Endothelial cell of umbilical vein (primary cell): ENCODE results near the gene SNN. TPM values are rescaled to one million over a fixed set of nuclear protein-coding genes. Genes with fewer than 3 reads are reported as not detected.

Source experiments
- BruUV-seq: library from RNA; stranded (reverse); fragments of 400-500 nt; replicated peaks from 2 replicates; lab custom pipeline; 2021; lab: Mats Ljungman, UMichigan
- CTCF ChIA-PET: fragments of 300-600, 350-600 bp; sonication (Branson Sonifier 250); formaldehyde crosslinking; loops from one replicate; lab custom pipeline; 2021; ENCODE audit warnings: antibody characterized with exemption, inconsistent platforms; lab: Charles Lee
- POLR2A ChIA-PET: fragments of 300-600, 350-600 bp; sonication (Branson Sonifier 250); formaldehyde crosslinking; loops from one replicate; lab custom pipeline; 2021; ENCODE audit warnings: antibody characterized with exemption, inconsistent platforms; lab: Charles Lee
- DNase-seq: peaks from one replicate; pipeline ENCODE4 v3.0.0-alpha.2; 2011; ENCODE audit warnings: low read depth, low spot score
- FAIRE-seq: peaks from 2 replicates; lab custom pipeline; 2011; peaks lifted over from hg19 to GRCh38; lab: Jason Lieb, UNC
- H2AFZ ChIP-seq: 2 replicates; pipeline ENCODE4 v1.6.0; 2012; ENCODE audit warnings: low read depth, low read length, control low read depth, inconsistent platforms
- H3K27ac ChIP-seq: 2 replicates; pipeline ENCODE4 v1.5.1; 2011; ENCODE audit warnings: low read depth, mild to moderate bottlenecking, control low read depth, low read length, moderate library complexity; ENCODE audit not compliant: insufficient read depth
- H3K27me3 ChIP-seq, 2 experiments: 2 replicates each; pipeline versions ENCODE4 v1.6.0 to v1.6.1; 2011; ENCODE audit warnings: low read length in 2 of 2, mixed read lengths in 1 of 2; ENCODE audit not compliant: control insufficient read depth in 2 of 2, insufficient read depth in 2 of 2
- H3K36me3 ChIP-seq, 2 experiments: 2 replicates in 1 of 2; 3 replicates in 1 of 2; pipeline ENCODE4 v1.5.1; 2011; ENCODE audit warnings: low read length in 2 of 2, mild to moderate bottlenecking in 1 of 2, moderate library complexity in 1 of 2; ENCODE audit not compliant: control insufficient read depth in 2 of 2, insufficient read depth in 2 of 2; ENCODE audit errors: extremely low read depth in 1 of 2
- H3K4me1 ChIP-seq: 3 replicates; pipeline ENCODE4 v1.5.1; 2011; ENCODE audit warnings: mild to moderate bottlenecking, low read length; ENCODE audit not compliant: control insufficient read depth, insufficient read depth; ENCODE audit errors: extremely low read depth
- H3K4me2 ChIP-seq: 2 replicates; pipeline ENCODE4 v1.6.1; 2011; ENCODE audit warnings: low read length, control low read depth, mixed read lengths; ENCODE audit not compliant: insufficient read depth
- H3K4me3 ChIP-seq, 3 experiments: fragments of 200-600 bp in 1 of 3; sonication (generic), shearing (Covaris generic) in 1 of 3; replicated peaks in 1 of 3; 2 replicates each; pipeline ENCODE4 v1.5.1; 2011 to 2016; ENCODE audit warnings: control low read depth in 3 of 3, low read length in 3 of 3, mild to moderate bottlenecking in 2 of 3, inconsistent platforms in 1 of 3, low read depth in 1 of 3, moderate library complexity in 1 of 3; ENCODE audit not compliant: insufficient read depth in 1 of 3
- H3K79me2 ChIP-seq: 2 replicates; pipeline ENCODE4 v1.6.0; 2012; ENCODE audit warnings: low read length, inconsistent platforms; ENCODE audit not compliant: control insufficient read depth, insufficient read depth
- H3K9ac ChIP-seq: replicated peaks from 2 replicates; pipeline ENCODE3; 2011; ENCODE audit warnings: low read length, control low read depth; ENCODE audit not compliant: insufficient read depth; ENCODE audit errors: extremely low read depth
- H3K9me1 ChIP-seq: replicated peaks from 3 replicates; pipeline ENCODE4 v1.6.0; 2011; ENCODE audit warnings: mild to moderate bottlenecking, low read length; ENCODE audit not compliant: control insufficient read depth, insufficient read depth; ENCODE audit errors: extremely low read depth
- H3K9me3 ChIP-seq: replicated peaks from 2 replicates; pipeline ENCODE4 v1.5.1; 2012; ENCODE audit warnings: low read length, inconsistent platforms; ENCODE audit not compliant: control insufficient read depth, insufficient read depth
- H4K20me1 ChIP-seq: replicated peaks from 2 replicates; pipeline ENCODE3; 2011; ENCODE audit warnings: mild to moderate bottlenecking, low read length; ENCODE audit not compliant: control insufficient read depth, insufficient read depth; ENCODE audit errors: extremely low read depth
- EZH2 ChIP-seq: IDR thresholded peaks from 2 replicates; pipeline ENCODE4 v1.6.1; 2012; ENCODE audit warnings: borderline replicate concordance, low read depth, mild to moderate bottlenecking, moderate library complexity, low read length, inconsistent platforms; ENCODE audit not compliant: severe bottlenecking
- FOS ChIP-seq: IDR thresholded peaks from 2 replicates; pipeline ENCODE4 v1.6.1; 2011; ENCODE audit warnings: mild to moderate bottlenecking, low read length, moderate library complexity, borderline replicate concordance; ENCODE audit not compliant: insufficient read depth
- GATA2 ChIP-seq: IDR thresholded peaks from 2 replicates; pipeline ENCODE4 v1.7.0; 2011; ENCODE audit warnings: low read depth, mild to moderate bottlenecking, moderate library complexity, mixed read lengths, low read length; ENCODE audit not compliant: insufficient read length, insufficient read depth
- JUN ChIP-seq: IDR thresholded peaks from 2 replicates; pipeline ENCODE4 v1.6.1; 2011; ENCODE audit warnings: borderline replicate concordance, low read depth; ENCODE audit not compliant: insufficient read length, insufficient read depth
- MYC ChIP-seq: IDR thresholded peaks from one replicate; pipeline ENCODE4 v1.6.1; 2011; ENCODE audit warnings: mild to moderate bottlenecking, low read depth, low read length
- POLR2A ChIP-seq: IDR thresholded peaks from 2 replicates; pipeline ENCODE4 v1.6.1; 2012; ENCODE audit warnings: low read depth, mild to moderate bottlenecking, control low read depth, low read length
- POLR2AphosphoS5 ChIP-seq: IDR thresholded peaks from 2 replicates; pipeline ENCODE4 v1.6.1; 2012; ENCODE audit warnings: low read depth, mild to moderate bottlenecking, control low read depth, low read length, moderate library complexity; ENCODE audit not compliant: insufficient read depth
- dilution Hi-C: fragments of 300-500 bp; cut with MboI; formaldehyde crosslinking; loops from one replicate; pipeline ENCODE4 v1.15.0; 2019; ENCODE audit warnings: low sequenced_read_pairs; ENCODE audit not compliant: extremely low pct_ligation_motif_present
- intact Hi-C: fragments of 100-400 bp; cut with micrococcal nuclease; formaldehyde crosslinking; loops from one replicate; pipeline ENCODE4 v1.10.0; 2022
- polyA plus RNA-seq, 4 experiments: library from polyadenylated mRNA; depleted of rRNA in 3 of 4; stranded (reverse) in 3 of 4; unstranded in 1 of 4; fragments of >200 nt; gene quantifications; 2 replicates each; pipeline versions ENCODE4 v1.2.1 to v1.2.3, GENCODE V29; 2011 to 2012; ENCODE audit warnings: missing spikeins in 1 of 4
- total RNA-seq: library from RNA; stranded (reverse); gene quantifications from 2 replicates; pipeline ENCODE4 v1.2.3, GENCODE V29; 2021
- TF ChIP-seq, protein P1 (sequence below), 2 donors: IDR thresholded peaks; 1 replicate in 1 of 2; 2 replicates in 1 of 2; pipeline ENCODE4 v1.5.1; 2011; ENCODE audit warnings: low read length in 2 of 2, mild to moderate bottlenecking in 2 of 2, moderate library complexity in 2 of 2, control low read depth in 1 of 2, inconsistent platforms in 1 of 2, low read depth in 1 of 2; ENCODE audit not compliant: insufficient read depth in 1 of 2; ENCODE audit errors: extremely low read depth in 1 of 2
- TF ChIP-seq, protein P2 (sequence below): IDR thresholded peaks from 2 replicates; pipeline ENCODE4 v1.6.1; 2011; ENCODE audit not compliant: insufficient read depth, insufficient read length

SNN gene
- total and polyA plus RNA-seq, 2 donors (not counting 3 experiments of a cell fraction or from before 2014, with no cell fraction given), result 17.7 to 24.1 TPM

- intact Hi-C loops, result no loop called here
- Histone ChIP-seq H3K79me2 (no peaks in the 10 kb centered on the region), H3K27me3 (peaks cover 2% of the 10 kb centered on the region in 2 experiments), H3K9me3 (no peaks in the 10 kb centered on the region), H3K36me3 (no peaks in the 10 kb centered on the region), H3K4me3 (no peak overlapping the region), H4K20me1 (no peaks in the 10 kb centered on the region), H3K4me1 (peaks cover 3% of the 10 kb centered on the region), H2AFZ (no peak overlapping the region), H3K4me2 (no peak overlapping the region), H3K27ac (no peak overlapping the region), H3K9me1 (no peaks in the 10 kb centered on the region), H3K9ac (no peak overlapping the region)
- dilution Hi-C loops, result no loop called here
- POLR2A ChIA-PET, result no interaction called here
- TF ChIP-seq POLR2A (no peak), MYC (no peak), EZH2 (no peak), FOS (no peak), JUN (no peak), GATA2 (no peak), POLR2AphosphoS5 (no peak)
- TF ChIP-seq, protein P1, sequence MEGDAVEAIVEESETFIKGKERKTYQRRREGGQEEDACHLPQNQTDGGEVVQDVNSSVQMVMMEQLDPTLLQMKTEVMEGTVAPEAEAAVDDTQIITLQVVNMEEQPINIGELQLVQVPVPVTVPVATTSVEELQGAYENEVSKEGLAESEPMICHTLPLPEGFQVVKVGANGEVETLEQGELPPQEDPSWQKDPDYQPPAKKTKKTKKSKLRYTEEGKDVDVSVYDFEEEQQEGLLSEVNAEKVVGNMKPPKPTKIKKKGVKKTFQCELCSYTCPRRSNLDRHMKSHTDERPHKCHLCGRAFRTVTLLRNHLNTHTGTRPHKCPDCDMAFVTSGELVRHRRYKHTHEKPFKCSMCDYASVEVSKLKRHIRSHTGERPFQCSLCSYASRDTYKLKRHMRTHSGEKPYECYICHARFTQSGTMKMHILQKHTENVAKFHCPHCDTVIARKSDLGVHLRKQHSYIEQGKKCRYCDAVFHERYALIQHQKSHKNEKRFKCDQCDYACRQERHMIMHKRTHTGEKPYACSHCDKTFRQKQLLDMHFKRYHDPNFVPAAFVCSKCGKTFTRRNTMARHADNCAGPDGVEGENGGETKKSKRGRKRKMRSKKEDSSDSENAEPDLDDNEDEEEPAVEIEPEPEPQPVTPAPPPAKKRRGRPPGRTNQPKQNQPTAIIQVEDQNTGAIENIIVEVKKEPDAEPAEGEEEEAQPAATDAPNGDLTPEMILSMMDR (IDR thresholded peaks at IDR 0.05; ENCODE audit: extremely low read depth in 1 of 2, insufficient read depth in 1 of 2, low read depth in 1 of 2, low read length in 2 of 2), result no peak
- TF ChIP-seq, protein P2, sequence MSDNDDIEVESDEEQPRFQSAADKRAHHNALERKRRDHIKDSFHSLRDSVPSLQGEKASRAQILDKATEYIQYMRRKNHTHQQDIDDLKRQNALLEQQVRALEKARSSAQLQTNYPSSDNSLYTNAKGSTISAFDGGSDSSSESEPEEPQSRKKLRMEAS, result no peak
- FAIRE-seq, result no peak
- DNase-seq, result no peak
- CTCF ChIA-PET, result interaction anchor here (1.1 to 2.0 kb wide), 4 partner anchors 15 to 243 kb away, joined by 3 to 6 read pairs (median 5); no protein-coding TSS in a partner anchor
- no TSS peak for BruUV-seq
Measured at GRCh38 chr16:11639008-11639562, 29.2 kb upstream of the SNN start.
